ENCODE data around the gene CYBC1. TPM values are rescaled to one million over a fixed set of nuclear protein-coding genes. Genes with fewer than 3 reads are reported as not detected.

The CYBC1 gene
- polyA plus RNA-seq, 1 donor from 2014 or later: 66.6 TPM

DNA sequence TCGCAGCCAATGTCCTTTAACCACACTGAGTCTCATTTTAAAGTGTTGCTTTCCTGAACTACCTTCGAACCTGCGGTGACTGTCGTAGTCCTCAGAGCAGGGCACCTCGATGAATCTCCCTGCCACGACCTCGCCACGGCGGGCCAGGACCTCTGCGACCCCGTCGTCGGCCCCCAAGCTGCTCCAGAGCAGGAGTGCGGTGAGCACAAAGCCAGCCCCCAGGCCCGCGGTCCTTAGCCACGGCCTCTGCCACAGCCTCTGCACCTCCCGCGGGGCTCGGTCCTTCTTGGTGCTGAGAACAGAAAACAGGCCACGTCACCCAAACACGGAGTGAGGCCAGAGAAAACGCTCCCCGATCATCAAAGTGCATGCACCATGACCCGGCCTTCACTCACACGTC is 35.2 kb downstream of the CYBC1 start:
- Histone ChIP-seq H3K9me2 (ENCODE audit: insufficient read depth, low read length) (no peaks in the 10 kb centered on the region), H3K4me3 (ENCODE audit: low read length) (no peak overlapping the region), H3K36me3 (ENCODE audit: insufficient read depth, low read length) (no peaks in the 10 kb centered on the region), H3K27me3 (ENCODE audit: insufficient read depth, low read depth, low read length) (no peaks in the 10 kb centered on the region), H2AFZ (ENCODE audit: low read depth, low read length) (no peak overlapping the region), H4K20me1 (ENCODE audit: insufficient read depth) (no peaks in the 10 kb centered on the region), H3F3A (ENCODE audit: insufficient read depth, low read length, poor library complexity, severe bottlenecking) (no peaks in the 10 kb centered on the region), H3K9me3 (ENCODE audit: low read length) (no peaks in the 10 kb centered on the region), H3K79me2 (replicated peaks; ENCODE audit: insufficient read depth, low read length) (no peaks in the 10 kb centered on the region), H3K4me2 (ENCODE audit: low read length) (no peak overlapping the region), H3K9ac (ENCODE audit: low read length) (no peak overlapping the region), H3K27ac (ENCODE audit: low read length) (no peak overlapping the region)
- no peak for TF ChIP-seq POLR2AphosphoS5 (IDR thresholded peaks at IDR 0.05)
- TF ChIP-seq MXI1 (conservative IDR thresholded peaks at IDR 0.05; ENCODE audit: poor library complexity, severe bottlenecking): no peak
- TF ChIP-seq, protein P1, sequence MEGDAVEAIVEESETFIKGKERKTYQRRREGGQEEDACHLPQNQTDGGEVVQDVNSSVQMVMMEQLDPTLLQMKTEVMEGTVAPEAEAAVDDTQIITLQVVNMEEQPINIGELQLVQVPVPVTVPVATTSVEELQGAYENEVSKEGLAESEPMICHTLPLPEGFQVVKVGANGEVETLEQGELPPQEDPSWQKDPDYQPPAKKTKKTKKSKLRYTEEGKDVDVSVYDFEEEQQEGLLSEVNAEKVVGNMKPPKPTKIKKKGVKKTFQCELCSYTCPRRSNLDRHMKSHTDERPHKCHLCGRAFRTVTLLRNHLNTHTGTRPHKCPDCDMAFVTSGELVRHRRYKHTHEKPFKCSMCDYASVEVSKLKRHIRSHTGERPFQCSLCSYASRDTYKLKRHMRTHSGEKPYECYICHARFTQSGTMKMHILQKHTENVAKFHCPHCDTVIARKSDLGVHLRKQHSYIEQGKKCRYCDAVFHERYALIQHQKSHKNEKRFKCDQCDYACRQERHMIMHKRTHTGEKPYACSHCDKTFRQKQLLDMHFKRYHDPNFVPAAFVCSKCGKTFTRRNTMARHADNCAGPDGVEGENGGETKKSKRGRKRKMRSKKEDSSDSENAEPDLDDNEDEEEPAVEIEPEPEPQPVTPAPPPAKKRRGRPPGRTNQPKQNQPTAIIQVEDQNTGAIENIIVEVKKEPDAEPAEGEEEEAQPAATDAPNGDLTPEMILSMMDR (IDR thresholded peaks at IDR 0.05; ENCODE audit: poor library complexity, severe bottlenecking): no peak
- no peak for TF ChIP-seq EP300 (conservative IDR thresholded peaks at IDR 0.05; ENCODE audit: poor library complexity, severe bottlenecking)

DNA sequence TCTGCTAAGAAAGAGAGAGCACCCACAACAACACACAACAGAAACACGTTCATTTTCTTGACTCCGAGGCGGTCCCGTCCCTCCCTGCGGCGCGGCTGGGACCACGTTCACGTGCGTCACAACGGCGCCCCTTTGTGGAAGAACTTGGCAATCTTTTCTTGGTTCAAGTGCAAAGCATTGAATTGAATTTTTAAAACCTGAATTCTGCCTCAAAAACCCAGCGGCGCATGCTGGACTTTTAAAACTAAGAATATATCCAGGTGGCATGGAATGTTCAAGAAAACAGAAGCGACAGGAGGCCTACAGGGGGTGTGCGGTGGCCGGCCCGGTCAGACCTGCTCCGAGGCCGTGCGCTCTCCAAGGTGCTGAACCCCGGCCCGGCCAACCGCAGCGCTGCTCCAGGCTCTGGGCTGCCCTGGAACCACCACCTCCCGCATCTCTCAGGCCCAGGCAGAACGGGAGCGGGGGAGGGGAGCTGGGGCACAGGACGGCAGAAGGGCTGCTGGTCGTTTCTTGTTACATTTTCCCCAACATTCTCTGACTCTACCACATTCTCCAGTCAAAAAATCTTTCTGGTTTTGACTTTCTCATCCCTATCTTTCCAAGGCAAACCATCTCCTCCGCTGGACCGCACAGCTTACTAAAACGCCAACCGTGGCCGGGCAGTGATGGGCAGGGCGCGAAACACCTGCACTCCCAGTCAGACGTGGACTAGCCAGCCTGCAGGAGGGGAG is 35.8 kb downstream of the CYBC1 start:
- Histone ChIP-seq H3K79me2 (replicated peaks; ENCODE audit: insufficient read depth, low read length) (no peaks in the 10 kb centered on the region), H3K27me3 (ENCODE audit: insufficient read depth, low read depth, low read length) (no peaks in the 10 kb centered on the region), H3K36me3 (ENCODE audit: insufficient read depth, low read length) (no peaks in the 10 kb centered on the region), H2AFZ (ENCODE audit: low read depth, low read length) (no peak overlapping the region), H3K9me3 (ENCODE audit: low read length) (no peaks in the 10 kb centered on the region), H4K20me1 (ENCODE audit: insufficient read depth) (no peaks in the 10 kb centered on the region), H3F3A (ENCODE audit: insufficient read depth, low read length, poor library complexity, severe bottlenecking) (no peaks in the 10 kb centered on the region), H3K9ac (ENCODE audit: low read length) (no peak overlapping the region), H3K4me3 (ENCODE audit: low read length) (peak overlapping the region; percentile 25), H3K27ac (ENCODE audit: low read length) (no peak overlapping the region), H3K9me2 (ENCODE audit: insufficient read depth, low read length) (no peaks in the 10 kb centered on the region), H3K4me2 (ENCODE audit: low read length) (no peak overlapping the region)
- TF ChIP-seq, protein P2, sequence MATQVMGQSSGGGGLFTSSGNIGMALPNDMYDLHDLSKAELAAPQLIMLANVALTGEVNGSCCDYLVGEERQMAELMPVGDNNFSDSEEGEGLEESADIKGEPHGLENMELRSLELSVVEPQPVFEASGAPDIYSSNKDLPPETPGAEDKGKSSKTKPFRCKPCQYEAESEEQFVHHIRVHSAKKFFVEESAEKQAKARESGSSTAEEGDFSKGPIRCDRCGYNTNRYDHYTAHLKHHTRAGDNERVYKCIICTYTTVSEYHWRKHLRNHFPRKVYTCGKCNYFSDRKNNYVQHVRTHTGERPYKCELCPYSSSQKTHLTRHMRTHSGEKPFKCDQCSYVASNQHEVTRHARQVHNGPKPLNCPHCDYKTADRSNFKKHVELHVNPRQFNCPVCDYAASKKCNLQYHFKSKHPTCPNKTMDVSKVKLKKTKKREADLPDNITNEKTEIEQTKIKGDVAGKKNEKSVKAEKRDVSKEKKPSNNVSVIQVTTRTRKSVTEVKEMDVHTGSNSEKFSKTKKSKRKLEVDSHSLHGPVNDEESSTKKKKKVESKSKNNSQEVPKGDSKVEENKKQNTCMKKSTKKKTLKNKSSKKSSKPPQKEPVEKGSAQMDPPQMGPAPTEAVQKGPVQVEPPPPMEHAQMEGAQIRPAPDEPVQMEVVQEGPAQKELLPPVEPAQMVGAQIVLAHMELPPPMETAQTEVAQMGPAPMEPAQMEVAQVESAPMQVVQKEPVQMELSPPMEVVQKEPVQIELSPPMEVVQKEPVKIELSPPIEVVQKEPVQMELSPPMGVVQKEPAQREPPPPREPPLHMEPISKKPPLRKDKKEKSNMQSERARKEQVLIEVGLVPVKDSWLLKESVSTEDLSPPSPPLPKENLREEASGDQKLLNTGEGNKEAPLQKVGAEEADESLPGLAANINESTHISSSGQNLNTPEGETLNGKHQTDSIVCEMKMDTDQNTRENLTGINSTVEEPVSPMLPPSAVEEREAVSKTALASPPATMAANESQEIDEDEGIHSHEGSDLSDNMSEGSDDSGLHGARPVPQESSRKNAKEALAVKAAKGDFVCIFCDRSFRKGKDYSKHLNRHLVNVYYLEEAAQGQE (IDR thresholded peaks at IDR 0.05; ENCODE audit: borderline replicate concordance): peak; percentile 72
- TF ChIP-seq RAD21 (conservative IDR thresholded peaks at IDR 0.05) (peak; percentile 88), POLR2AphosphoS5 (IDR thresholded peaks at IDR 0.05) (no peak), EZH2 (IDR thresholded peaks at IDR 0.05; ENCODE audit: borderline replicate concordance, insufficient read depth, low read length, poor library complexity, severe bottlenecking) (no peak), SMC3 (conservative IDR thresholded peaks at IDR 0.05; ENCODE audit: poor library complexity) (peak; percentile 87)
- TF ChIP-seq, protein P1 (IDR thresholded peaks at IDR 0.05; ENCODE audit: poor library complexity, severe bottlenecking): peak; percentile 81

All from neural cell (in vitro differentiated cells).